NB4 (cell line): ENCODE measurements around the gene PLEKHA5.

Experiments
- MYC ChIP-seq: IDR thresholded peaks from 2 replicates; pipeline ENCODE4 v1.6.1; 2011; ENCODE audit warnings: low read depth, low read length
- TF ChIP-seq, protein P1 (sequence below): IDR thresholded peaks from one replicate; pipeline ENCODE4 v1.5.1; 2012; ENCODE audit warnings: low read depth, low read length

GRCh38 chr12:19171731-19172130, 42.2 kb downstream of the PLEKHA5 start:
- TF ChIP-seq, protein P1, sequence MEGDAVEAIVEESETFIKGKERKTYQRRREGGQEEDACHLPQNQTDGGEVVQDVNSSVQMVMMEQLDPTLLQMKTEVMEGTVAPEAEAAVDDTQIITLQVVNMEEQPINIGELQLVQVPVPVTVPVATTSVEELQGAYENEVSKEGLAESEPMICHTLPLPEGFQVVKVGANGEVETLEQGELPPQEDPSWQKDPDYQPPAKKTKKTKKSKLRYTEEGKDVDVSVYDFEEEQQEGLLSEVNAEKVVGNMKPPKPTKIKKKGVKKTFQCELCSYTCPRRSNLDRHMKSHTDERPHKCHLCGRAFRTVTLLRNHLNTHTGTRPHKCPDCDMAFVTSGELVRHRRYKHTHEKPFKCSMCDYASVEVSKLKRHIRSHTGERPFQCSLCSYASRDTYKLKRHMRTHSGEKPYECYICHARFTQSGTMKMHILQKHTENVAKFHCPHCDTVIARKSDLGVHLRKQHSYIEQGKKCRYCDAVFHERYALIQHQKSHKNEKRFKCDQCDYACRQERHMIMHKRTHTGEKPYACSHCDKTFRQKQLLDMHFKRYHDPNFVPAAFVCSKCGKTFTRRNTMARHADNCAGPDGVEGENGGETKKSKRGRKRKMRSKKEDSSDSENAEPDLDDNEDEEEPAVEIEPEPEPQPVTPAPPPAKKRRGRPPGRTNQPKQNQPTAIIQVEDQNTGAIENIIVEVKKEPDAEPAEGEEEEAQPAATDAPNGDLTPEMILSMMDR: no peak
- no peak for TF ChIP-seq MYC
